Activated naive CD4-positive, alpha-beta T cell treated with anti-CD3 and anti-CD28 coated beads, Interleukin-2, amount 50 U/mL, for 24 hours (primary cell): ENCODE results near the gene CDCA7.
"Not testable (repeated sequence)": the region's sequence is repeated elsewhere in the genome, so short reads cannot be mapped to it uniquely, and the experiment has no call there.

Experiments
- H3K27ac Mint-ChIP-seq: one replicate; pipeline ENCODE4 v1.8.0; 2021; ENCODE audit warnings: mild to moderate bottlenecking, mixed read lengths
- H3K27me3 Mint-ChIP-seq: one replicate; pipeline ENCODE4 v1.8.0; 2021; ENCODE audit warnings: mixed read lengths
- H3K36me3 Mint-ChIP-seq: one replicate; pipeline ENCODE4 v1.8.0; 2021; ENCODE audit warnings: mixed read lengths
- H3K4me1 Mint-ChIP-seq: one replicate; pipeline ENCODE4 v1.8.0; 2021; ENCODE audit warnings: mixed read lengths
- H3K4me3 Mint-ChIP-seq: one replicate; pipeline ENCODE4 v1.8.0; 2021; ENCODE audit warnings: mild to moderate bottlenecking, mixed read lengths
- H3K9me3 Mint-ChIP-seq: one replicate; pipeline ENCODE4 v1.8.0; 2021; ENCODE audit warnings: mixed read lengths

CDCA7 gene

GRCh38 chr2:173353556-173353955, 1.1 kb upstream of the CDCA7 start:
- peak overlapping the region; percentile 2 for H3K27ac Mint-ChIP-seq
- H3K4me3 Mint-ChIP-seq = peak overlapping the region; percentile 91

GRCh38 chr2:173354073-173354581, 545 bp upstream of the CDCA7 start:
- Mint-ChIP-seq H3K4me3 (peak overlapping the region; percentile 91), H3K9me3 (no peaks in the 10 kb centered on the region), H3K4me1 (peaks cover 20% of the 10 kb centered on the region), H3K36me3 (no peaks in the 10 kb centered on the region), H3K27ac (peak overlapping the region; percentile 77), H3K27me3 (peaks cover 52% of the 10 kb centered on the region)

More at GRCh38 chr2:173353556-173353955, 1.1 kb upstream of the CDCA7 start:
- Mint-ChIP-seq H3K27me3 (peaks cover 52% of the 10 kb centered on the region), H3K9me3 (no peaks in the 10 kb centered on the region), H3K4me1 (peaks cover 20% of the 10 kb centered on the region), H3K36me3 (no peaks in the 10 kb centered on the region)

GRCh38 chr2:173355132-173355865, 627 bp downstream of the CDCA7 start:
- Mint-ChIP-seq H3K36me3 (no peaks in the 10 kb centered on the region), H3K4me1 (peaks cover 20% of the 10 kb centered on the region), H3K9me3 (no peaks in the 10 kb centered on the region), H3K27ac (peak overlapping the region; percentile 21), H3K4me3 (peak overlapping the region; percentile 75), H3K27me3 (peaks cover 47% of the 10 kb centered on the region)

GRCh38 chr2:173355866-173356508, 1.3 kb downstream of the CDCA7 start:
- Mint-ChIP-seq H3K27ac (peak overlapping the region; percentile 12), H3K27me3 (peaks cover 43% of the 10 kb centered on the region), H3K4me3 (peak overlapping the region; percentile 75), H3K4me1 (peaks cover 20% of the 10 kb centered on the region), H3K36me3 (peaks cover 1% of the 10 kb centered on the region), H3K9me3 (no peaks in the 10 kb centered on the region)

GRCh38 chr2:173357346-173357745, 2.7 kb downstream of the CDCA7 start:
- H3K27me3 Mint-ChIP-seq = peaks cover 30% of the 10 kb centered on the region
- H3K27ac Mint-ChIP-seq = no peak overlapping the region
- H3K4me1 Mint-ChIP-seq = peaks cover 20% of the 10 kb centered on the region
- no peak overlapping the region for H3K4me3 Mint-ChIP-seq
- peaks cover 1% of the 10 kb centered on the region for H3K36me3 Mint-ChIP-seq
- no peaks in the 10 kb centered on the region for H3K9me3 Mint-ChIP-seq

- Mint-ChIP-seq H3K9me3 (no peaks in the 10 kb centered on the region), H3K27ac (no peak overlapping the region), H3K27me3 (peaks cover 21% of the 10 kb centered on the region), H3K36me3 (peaks cover 1% of the 10 kb centered on the region), H3K4me1 (peaks cover 16% of the 10 kb centered on the region), H3K4me3 (no peak overlapping the region)
These were observed 3.9 kb downstream of the CDCA7 start for GRCh38 chr2:173358616-173359015.

GRCh38 chr2:173359231-173359630, 4.6 kb downstream of the CDCA7 start:
- H3K27ac Mint-ChIP-seq = no peak overlapping the region
- H3K27me3 Mint-ChIP-seq = peaks cover 15% of the 10 kb centered on the region
- no peak overlapping the region for H3K4me3 Mint-ChIP-seq
- H3K4me1 Mint-ChIP-seq = peaks cover 10% of the 10 kb centered on the region
- peaks cover 1% of the 10 kb centered on the region for H3K36me3 Mint-ChIP-seq
- H3K9me3 Mint-ChIP-seq = no peaks in the 10 kb centered on the region

- Mint-ChIP-seq H3K27me3 (no peaks in the 10 kb centered on the region), H3K4me1 (no peaks in the 10 kb centered on the region), H3K9me3 (no peaks in the 10 kb centered on the region), H3K36me3 (no peaks in the 10 kb centered on the region), H3K4me3 (no peak overlapping the region), H3K27ac (no peak overlapping the region)
These were observed 15.5 kb downstream of the CDCA7 start for GRCh38 chr2:173370198-173370597.

- Mint-ChIP-seq H3K27ac (no peak overlapping the region), H3K4me1 (no peaks in the 10 kb centered on the region), H3K4me3 (no peak overlapping the region), H3K36me3 (no peaks in the 10 kb centered on the region), H3K9me3 (no peaks in the 10 kb centered on the region), H3K27me3 (no peaks in the 10 kb centered on the region)
These were observed 16.4 kb downstream of the CDCA7 start for GRCh38 chr2:173371023-173371422.

GRCh38 chr2:173373290-173373689, 18.6 kb downstream of the CDCA7 start:
- Mint-ChIP-seq H3K9me3 (no peaks in the 10 kb centered on the region), H3K27ac (no peak overlapping the region), H3K36me3 (no peaks in the 10 kb centered on the region), H3K4me1 (no peaks in the 10 kb centered on the region), H3K27me3 (no peaks in the 10 kb centered on the region), H3K4me3 (no peak overlapping the region)

- no peak overlapping the region for H3K27ac Mint-ChIP-seq
- H3K36me3 Mint-ChIP-seq = no peaks in the 10 kb centered on the region
- H3K9me3 Mint-ChIP-seq = no peaks in the 10 kb centered on the region
- H3K4me3 Mint-ChIP-seq = no peak overlapping the region
- H3K27me3 Mint-ChIP-seq = no peaks in the 10 kb centered on the region
- H3K4me1 Mint-ChIP-seq = no peaks in the 10 kb centered on the region
These were observed 20.0 kb downstream of the CDCA7 start for GRCh38 chr2:173374634-173375033.

- not testable (repeated sequence) for H3K4me3 Mint-ChIP-seq, H3K27ac Mint-ChIP-seq, H3K9me3 Mint-ChIP-seq, H3K36me3 Mint-ChIP-seq, H3K4me1 Mint-ChIP-seq, H3K27me3 Mint-ChIP-seq
These were observed 30.9 kb downstream of the CDCA7 start for GRCh38 chr2:173385534-173385933.

- Mint-ChIP-seq H3K27ac (no peak overlapping the region), H3K9me3 (no peaks in the 10 kb centered on the region), H3K4me1 (no peaks in the 10 kb centered on the region), H3K27me3 (no peaks in the 10 kb centered on the region), H3K36me3 (no peaks in the 10 kb centered on the region), H3K4me3 (no peak overlapping the region)
These were observed 31.5 kb downstream of the CDCA7 start for GRCh38 chr2:173386021-173386737.

GRCh38 chr2:173386738-173387065, 32.0 kb downstream of the CDCA7 start:
- Mint-ChIP-seq H3K27me3 (no peaks in the 10 kb centered on the region), H3K4me1 (no peaks in the 10 kb centered on the region), H3K27ac (no peak overlapping the region), H3K4me3 (no peak overlapping the region), H3K36me3 (no peaks in the 10 kb centered on the region), H3K9me3 (no peaks in the 10 kb centered on the region)

GRCh38 chr2:173387079-173387478, 32.4 kb downstream of the CDCA7 start:
- no peaks in the 10 kb centered on the region for H3K27me3 Mint-ChIP-seq
- no peak overlapping the region for H3K27ac Mint-ChIP-seq
- no peak overlapping the region for H3K4me3 Mint-ChIP-seq
- H3K9me3 Mint-ChIP-seq = no peaks in the 10 kb centered on the region
- no peaks in the 10 kb centered on the region for H3K36me3 Mint-ChIP-seq
- H3K4me1 Mint-ChIP-seq = no peaks in the 10 kb centered on the region

GRCh38 chr2:173387660-173388059, 33.0 kb downstream of the CDCA7 start:
- Mint-ChIP-seq H3K36me3 (no peaks in the 10 kb centered on the region), H3K27ac (no peak overlapping the region), H3K9me3 (no peaks in the 10 kb centered on the region), H3K27me3 (no peaks in the 10 kb centered on the region), H3K4me3 (no peak overlapping the region), H3K4me1 (no peaks in the 10 kb centered on the region)
